Sciatic nerve (tissue), 2 donors: ENCODE data around the gene TGFBR3. TPM values are rescaled to one million over a fixed set of nuclear protein-coding genes. Genes with fewer than 3 reads are reported as not detected.

ENCODE experiments used
- ATAC-seq: fragments of 200-7000 bp; cut with Tn5 transposase; one replicate; pipeline ENCODE4 v1.9.1; 2020; ENCODE audit warnings: mild to moderate bottlenecking, moderate library complexity
- DNase-seq: peaks from one replicate; pipeline ENCODE4 v3.0.0-alpha.2; 2020; ENCODE audit warnings: low spot score
- intact Hi-C: fragments of 100-400 bp; cut with DNase I; formaldehyde crosslinking; loops from one replicate; pipeline ENCODE4 v1.14.2; 2022
- total RNA-seq: library from RNA; stranded (reverse); fragmentation: NEBNext Ultra II Directional; extraction: Animal tissue kit (Norgen Biotek cat#: 25700); gene quantifications from one replicate; pipeline ENCODE4 v1.2.1, GENCODE V29; 2021
- donor health status: DM: no; HTN: no; CAD: no.
- donor health status: DM: no; HTN: no; CAD: no.

Gene TGFBR3
- total RNA-seq, 1 donor from 2014 or later = 109 TPM

DNA sequence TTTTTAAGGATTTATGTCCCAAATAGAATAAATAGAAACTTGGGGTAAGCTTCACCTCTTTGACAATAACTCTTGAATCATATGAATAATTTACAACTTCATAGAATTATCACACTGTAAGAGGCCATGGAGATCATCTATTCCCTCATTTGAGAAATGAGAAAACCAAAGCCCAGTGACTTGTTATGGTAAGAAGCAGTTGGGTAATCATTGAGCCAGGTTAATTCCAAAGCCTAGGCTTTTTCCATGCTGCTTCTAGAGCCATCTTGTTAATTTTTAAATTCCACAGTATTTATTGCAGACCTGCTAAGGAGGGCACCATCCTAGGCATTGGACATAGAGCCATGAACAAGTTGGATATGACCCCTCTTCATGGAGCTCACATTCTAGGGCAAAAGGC lies 224.8 kb downstream of the TGFBR3 start:
- intact Hi-C loops = no loop called here
- DNase-seq (no peak), ATAC-seq (no peak)

DNA sequence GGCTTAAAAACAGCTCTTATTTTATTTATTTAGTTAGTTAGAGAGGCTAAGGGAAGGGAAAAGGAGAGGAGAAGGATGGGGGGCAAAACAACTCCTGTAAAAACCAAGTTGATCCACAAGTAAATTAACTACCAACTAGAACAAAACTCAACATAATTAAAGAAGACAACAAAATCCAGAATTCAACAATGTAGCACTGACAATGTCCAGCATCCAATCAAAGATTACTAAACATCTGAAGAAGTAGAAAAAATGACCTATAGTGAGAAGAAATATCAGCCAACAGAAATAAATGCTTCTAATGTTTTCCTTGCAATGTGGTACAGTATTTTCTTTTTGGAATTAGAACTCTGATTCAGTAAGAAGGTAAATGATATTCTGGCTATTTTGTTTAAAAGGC lies 225.2 kb downstream of the TGFBR3 start:
- intact Hi-C loops = no loop called here
- no peak for ATAC-seq
- DNase-seq = no peak

DNA sequence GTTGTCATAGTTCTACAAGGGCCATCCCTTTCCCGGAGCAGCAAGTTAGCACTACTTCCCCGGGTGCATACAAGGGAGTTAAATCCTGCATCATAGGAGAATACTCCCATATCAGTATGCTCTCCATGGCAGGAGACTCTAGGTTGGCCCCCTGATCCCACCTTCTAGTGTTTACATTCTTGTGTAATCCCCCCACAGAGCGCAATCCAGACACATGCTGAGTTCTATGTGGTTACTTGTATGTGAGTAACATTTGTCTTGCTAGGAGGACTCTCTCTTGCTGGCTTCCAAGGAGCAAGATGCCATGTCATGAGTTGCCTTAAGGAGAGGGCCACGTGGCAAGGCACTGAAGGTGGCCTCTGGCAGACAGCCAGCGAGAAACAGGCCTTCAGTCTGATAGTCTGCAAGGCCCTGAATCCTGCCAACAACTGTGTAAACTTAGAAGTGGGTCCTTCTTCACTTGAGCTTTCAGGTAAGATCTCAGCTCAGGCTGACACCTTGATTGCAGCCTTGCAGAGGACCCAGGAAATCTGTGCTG lies 230.0 kb downstream of the TGFBR3 start:
- intact Hi-C loops = no loop called here
- ATAC-seq (no peak), DNase-seq (no peak)

DNA sequence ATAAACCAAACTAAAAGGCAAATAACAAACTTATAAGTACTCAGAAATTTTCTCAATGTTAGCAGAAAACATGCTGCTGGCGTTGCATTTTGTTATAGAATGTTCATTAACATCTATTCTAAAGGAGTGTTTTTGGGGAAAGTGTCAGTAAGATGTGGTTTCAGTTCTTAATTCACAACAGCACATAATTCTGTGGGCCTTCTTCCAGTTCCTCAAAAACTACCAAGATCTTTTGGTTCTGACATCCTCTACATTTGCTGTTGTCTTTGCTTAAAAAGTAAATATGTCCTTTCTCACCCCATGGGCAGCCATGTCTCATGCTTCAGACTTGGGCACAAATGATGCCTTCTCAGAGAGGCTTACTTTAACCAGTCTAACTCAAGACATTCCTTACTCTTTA lies 232.8 kb downstream of the TGFBR3 start:
- intact Hi-C loops = no loop called here
- ATAC-seq (no peak), DNase-seq (no peak)

DNA sequence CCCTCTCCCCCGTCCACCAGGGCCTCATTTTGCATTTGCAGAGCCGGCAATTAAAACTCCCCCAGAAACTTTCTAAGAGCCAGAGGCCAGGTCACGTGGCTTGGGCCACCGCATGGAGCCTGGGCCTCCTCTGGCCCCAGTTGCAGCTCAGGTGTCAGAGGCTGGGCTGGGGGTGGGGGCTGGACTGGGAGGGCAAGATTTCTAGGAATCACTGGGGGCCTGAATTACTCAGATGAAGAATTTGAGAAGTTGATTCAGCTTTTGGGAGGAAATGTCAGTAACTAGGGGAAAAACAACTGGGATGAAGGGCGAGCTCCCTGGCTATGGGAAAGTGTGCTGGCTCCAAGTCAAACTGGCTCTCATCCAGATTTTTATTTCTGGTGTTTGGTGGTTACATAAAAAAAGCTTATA lies 234.3 kb downstream of the TGFBR3 start:
- DNase-seq (peak; percentile 80), ATAC-seq (peak; percentile 90)
- intact Hi-C loops = no loop called here

DNA sequence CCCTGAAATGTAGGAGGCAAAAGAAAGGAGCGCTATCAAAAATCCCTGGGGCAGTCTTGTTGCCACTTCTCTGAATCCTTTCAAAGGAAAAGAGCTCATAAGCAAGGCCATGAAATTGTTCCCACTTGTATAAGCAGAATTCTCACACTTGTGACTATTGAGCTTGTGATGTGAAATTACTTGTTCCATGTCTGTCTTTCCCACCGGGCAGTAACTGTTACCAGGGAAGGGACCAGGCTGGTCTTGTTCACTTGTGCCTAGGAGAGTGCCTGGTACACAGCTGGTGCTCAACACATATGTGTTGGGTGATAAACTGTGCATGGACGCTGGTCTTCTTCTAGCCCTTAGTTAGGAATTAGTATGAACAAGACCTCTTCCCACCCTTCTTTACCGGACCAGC lies 234.7 kb downstream of the TGFBR3 start:
- no peak for DNase-seq
- peak; percentile 57 for ATAC-seq
- intact Hi-C loops = no loop called here

DNA sequence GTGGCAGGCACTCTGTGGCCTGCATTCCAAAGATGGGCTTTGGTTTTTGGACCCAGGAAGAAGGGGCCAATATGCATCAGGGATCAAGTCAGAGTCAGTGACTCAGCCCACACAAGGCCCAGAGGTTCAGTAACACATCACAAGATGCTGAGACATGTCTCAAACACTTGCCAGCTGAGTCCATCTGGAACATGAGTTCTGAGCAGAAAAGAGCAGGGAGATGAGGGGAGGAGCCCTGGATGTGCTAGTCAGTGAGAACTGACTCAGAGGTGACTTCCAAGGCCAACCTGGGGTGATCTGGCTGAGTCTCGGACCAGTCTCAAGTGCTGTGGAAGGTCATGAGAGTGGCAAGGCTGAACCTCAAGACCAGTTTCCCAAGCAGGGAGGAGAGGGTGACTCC lies 235.2 kb downstream of the TGFBR3 start:
- DNase-seq (peak; percentile 76), ATAC-seq (peak; percentile 94)
- intact Hi-C loops = no loop called here

DNA sequence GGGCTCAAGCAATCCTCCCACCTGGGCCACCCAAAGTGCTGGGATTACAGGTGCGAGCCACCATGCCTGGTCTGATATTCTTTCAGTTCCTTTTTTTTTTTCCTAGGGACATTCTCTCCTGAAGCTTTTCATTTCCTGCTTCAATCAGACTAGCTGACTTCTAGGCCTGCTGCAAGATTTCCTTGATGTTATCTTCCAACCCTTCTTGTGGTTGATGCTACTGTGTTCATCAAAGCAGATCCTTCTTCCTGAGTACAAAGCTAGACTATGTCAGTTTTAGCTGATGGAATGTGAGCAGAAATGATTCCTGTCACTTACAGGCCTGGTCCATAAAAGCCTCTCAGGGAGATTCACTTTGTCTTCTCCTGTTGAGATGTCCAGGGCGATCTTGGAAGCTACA lies 238.9 kb downstream of the TGFBR3 start:
- DNase-seq (no peak), ATAC-seq (no peak)
- intact Hi-C loops = no loop called here

DNA sequence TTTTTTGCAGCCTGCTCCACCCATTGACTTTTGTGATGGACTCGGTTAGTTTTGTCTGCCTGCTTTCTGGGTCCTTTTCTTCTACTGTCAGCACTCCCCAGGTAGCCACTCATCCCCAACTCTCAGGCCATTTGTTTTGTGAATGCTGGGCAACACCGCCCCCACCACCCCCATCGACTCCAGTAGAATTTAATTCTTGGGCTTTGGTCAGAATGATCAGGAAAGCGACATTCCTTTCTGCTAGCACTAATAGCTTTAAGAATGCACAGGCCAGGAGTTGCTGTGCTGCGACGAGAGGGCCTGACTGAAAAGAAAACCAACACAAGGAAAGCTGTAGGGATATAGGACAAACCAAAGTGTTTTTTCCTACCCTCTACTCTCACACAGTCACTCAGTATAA lies 240.9 kb downstream of the TGFBR3 start:
- intact Hi-C loops = no loop called here
- DNase-seq = no peak
- no peak for ATAC-seq

DNA sequence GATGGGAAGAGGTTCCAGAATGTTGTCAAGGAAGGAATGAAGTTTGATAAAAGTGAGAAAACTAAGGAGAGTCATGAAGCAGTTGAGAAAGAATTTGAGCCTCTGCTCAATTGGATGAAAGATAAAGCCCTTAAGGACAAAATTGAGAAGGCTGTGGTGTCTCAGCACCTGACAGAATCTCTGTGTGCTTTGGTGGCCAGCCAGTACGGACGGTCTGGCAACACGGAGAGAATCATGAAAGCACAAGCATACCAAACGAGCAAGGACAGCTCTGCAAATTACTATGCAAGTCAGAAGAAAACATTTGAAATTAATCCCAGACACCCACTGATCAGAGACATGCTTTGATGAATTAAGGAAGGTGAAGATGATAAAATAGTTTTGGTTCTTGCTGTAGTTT lies 242.5 kb downstream of the TGFBR3 start:
- intact Hi-C loops = no loop called here
- DNase-seq (no peak), ATAC-seq (no peak)

DNA sequence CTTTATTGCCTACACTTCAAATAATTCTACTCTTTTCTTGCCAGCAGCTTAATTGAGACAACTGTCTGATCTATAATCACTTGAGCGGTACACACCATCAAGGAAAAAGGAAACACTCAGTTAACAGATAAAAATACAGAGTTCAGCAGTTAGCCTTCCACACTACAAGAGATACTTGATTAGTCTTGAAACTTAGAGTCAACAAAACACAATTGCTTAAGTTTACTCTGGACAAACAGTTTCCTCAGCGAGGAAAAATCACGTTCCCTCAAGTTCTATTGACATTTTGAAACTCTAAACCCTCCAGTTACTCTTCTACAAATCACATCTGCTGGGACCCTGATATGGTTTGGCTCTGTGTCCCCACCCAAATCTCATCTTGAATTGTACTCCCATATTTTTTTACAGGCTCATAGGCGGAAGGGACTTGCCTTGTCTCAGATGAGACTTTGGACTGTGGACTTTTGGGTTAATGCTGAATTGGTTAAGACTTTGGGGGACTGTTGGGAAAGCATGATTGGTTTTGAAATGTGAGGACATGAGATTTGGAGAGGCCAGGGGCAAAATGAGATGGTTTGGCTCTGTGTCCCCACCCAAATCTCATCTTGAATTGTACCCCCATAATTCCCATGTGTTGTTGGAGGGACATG lies 244.9 kb downstream of the TGFBR3 start:
- intact Hi-C loops = no loop called here
- ATAC-seq = no peak

DNA sequence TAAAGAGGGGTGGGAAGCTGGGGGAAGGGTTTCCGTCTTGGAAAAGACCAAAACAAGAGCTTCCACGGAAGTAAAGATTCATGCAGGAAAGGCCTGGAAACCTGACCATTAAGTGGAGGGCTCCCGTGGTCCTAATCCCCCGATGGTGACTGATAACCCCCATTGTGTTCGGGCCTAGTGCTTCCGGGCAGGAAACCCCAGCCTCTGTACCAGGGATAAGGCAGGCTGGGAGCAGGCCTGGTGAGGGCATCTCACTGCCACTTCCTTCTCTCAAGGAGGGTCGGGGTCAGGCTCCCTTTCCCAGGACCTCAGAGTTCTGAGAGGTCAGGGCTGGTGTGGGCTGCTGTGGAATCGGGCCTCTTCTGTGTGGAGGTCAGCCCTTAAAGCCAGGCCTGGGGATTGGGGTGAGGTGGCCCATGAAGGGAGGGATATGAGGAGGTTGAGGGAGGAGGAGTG lies 248.4 kb downstream of the TGFBR3 start:
- DNase-seq (no peak), ATAC-seq (no peak)
- intact Hi-C loops = no loop called here

More for the DNA sequence above, 244.9 kb downstream of the TGFBR3 start:
- no peak for DNase-seq

DNA sequence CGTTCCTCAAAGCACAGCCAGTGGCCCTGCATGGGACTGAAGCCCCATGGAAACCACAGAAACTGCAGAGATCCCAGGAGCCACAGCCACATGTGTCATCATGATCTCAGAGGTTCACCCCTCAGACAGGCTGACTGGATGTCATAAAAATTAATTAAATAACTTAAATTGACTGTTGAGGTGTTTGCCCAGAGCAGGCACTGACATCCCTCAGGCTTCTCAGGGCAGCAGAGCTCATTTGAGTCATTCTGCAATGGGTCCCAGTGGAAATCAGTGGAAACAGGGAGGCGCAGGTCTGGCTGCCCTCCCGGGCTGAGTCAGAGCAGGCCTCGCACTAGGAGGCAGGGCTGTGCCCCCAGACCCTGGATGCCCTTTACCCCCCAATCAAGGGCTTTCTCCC lies 250.2 kb downstream of the TGFBR3 start:
- ATAC-seq (peak; percentile 58), DNase-seq (no peak)
- intact Hi-C loops = no loop called here

DNA sequence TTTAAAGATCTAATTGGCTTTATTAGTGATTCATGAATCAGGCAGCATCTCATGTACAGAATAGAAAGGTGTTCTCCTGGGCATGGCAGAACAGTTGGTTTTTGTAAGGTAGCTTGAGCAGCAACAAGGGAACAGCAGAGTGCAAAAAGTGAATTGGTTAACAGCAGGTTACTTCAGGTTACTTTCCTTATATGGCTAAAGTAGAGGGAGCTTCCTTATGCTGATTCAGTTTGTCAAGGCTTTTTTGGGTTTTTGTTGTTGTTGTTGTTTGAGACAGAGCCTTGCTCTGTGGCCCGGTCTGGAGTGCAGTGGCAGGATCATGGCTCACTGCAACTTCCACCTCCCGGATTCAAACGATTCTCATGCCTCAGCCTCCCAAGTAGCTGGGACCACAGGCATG lies 252.5 kb downstream of the TGFBR3 start:
- no peak for DNase-seq
- intact Hi-C loops = no loop called here
- ATAC-seq = no peak

DNA sequence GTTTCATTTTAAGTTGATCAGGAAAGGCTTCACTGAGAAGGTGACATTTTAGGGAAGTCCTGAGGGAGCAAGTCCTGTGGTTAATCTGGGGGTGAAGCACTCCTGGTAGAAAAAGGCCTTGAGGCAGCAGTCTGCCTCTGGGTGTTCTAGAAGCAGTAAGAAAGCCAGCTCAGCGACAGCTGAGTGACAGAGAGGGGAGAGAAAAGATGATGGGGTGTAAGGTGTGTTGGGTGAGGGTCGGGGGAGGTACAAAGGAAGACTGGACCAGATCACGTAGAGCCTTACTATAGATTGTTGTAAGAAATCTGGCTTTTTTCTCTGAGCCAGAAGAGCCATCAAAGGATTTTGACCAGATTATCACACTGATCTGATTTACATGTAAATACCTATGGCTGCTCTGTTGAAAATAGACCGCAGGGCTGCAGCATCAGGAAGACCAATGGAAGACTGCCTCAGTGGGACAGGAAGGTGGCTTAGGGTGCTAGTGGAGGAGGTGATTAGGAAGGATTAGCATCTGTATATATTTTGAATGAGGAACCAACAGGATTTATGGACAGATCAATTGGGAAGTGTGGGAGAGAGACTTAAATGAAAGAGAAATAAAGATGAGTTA lies 254.1 kb downstream of the TGFBR3 start:
- intact Hi-C loops = no loop called here
- no peak for DNase-seq
- ATAC-seq = no peak

DNA sequence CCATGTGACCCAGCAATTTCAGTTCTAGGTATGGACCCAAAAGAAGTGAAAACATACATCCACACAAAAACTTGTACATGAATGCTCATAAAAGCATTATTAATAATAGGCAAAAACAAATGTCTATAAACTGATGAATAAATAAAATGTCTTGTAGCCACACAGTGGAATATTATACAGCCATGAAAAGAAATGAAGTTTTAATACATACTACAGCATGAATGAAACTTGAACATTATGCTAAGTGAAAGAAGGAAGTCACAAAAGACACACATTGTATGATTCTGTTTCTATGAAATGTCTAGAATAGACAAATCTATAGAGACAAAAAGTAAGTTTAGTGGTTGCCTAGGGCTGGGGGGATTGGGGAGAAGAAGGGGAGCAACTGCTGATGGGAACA lies 255.1 kb downstream of the TGFBR3 start:
- intact Hi-C loops = no loop called here
- DNase-seq (no peak), ATAC-seq (no peak)

Other genes starting within 250 kb of the TGFBR3 start
- not detected for gene BRDT, start 63.2 kb upstream of the TGFBR3 start, total RNA-seq
- 0.58 TPM for gene EPHX4, start 143.8 kb upstream of the TGFBR3 start, total RNA-seq
- gene SETSIP, start 189.3 kb upstream of the TGFBR3 start, total RNA-seq = not detected
- gene BTBD8, start 194.2 kb upstream of the TGFBR3 start, total RNA-seq = 14.9 TPM